ENCODE measurements around the gene ANKRD53.
"Not testable (repeated sequence)": the region's sequence is repeated elsewhere in the genome, so short reads cannot be mapped to it uniquely, and the experiment has no call there.

Gene ANKRD53

GRCh38 chr2:71018625-71019024, 40.2 kb downstream of the ANKRD53 start:
- Histone ChIP-seq H3K4me3 (ENCODE audit: low read depth, low read length) (no peak overlapping the region), H3K27ac (no peak overlapping the region), H3K27me3 (ENCODE audit: insufficient read depth, low read depth, severe bottlenecking) (no peaks in the 10 kb centered on the region), H3K9me3 (ENCODE audit: severe bottlenecking) (peaks cover 7% of the 10 kb centered on the region), H3K36me3 (no peaks in the 10 kb centered on the region)
- no peak for DNase-seq
- TF ChIP-seq CTCF (IDR thresholded peaks at IDR 0.05; ENCODE audit: low read depth, low read length), result no peak

- not testable (repeated sequence) for H3K4me3 ChIP-seq (ENCODE audit: low read depth, low read length); H3K27me3 ChIP-seq (ENCODE audit: insufficient read depth, low read depth, severe bottlenecking); H3K9me3 ChIP-seq (ENCODE audit: severe bottlenecking); DNase-seq; H3K36me3 ChIP-seq; H3K27ac ChIP-seq
Measured at GRCh38 chr2:71019989-71020388, 41.6 kb downstream of the ANKRD53 start.

GRCh38 chr2:71021394-71021793, 43.0 kb downstream of the ANKRD53 start:
- DNase-seq; H3K27me3 ChIP-seq (ENCODE audit: insufficient read depth, low read depth, severe bottlenecking); H3K9me3 ChIP-seq (ENCODE audit: severe bottlenecking); H3K4me3 ChIP-seq (ENCODE audit: low read depth, low read length); H3K27ac ChIP-seq; H3K36me3 ChIP-seq: not testable (repeated sequence)

GRCh38 chr2:71023553-71024243, 45.3 kb downstream of the ANKRD53 start:
- not testable (repeated sequence) for H3K9me3 ChIP-seq (ENCODE audit: severe bottlenecking); H3K36me3 ChIP-seq; DNase-seq; H3K27ac ChIP-seq; H3K4me3 ChIP-seq (ENCODE audit: low read depth, low read length); H3K27me3 ChIP-seq (ENCODE audit: insufficient read depth, low read depth, severe bottlenecking)
- 0 out of 2 replicates have a peak, but pooled peaks have one; percentile 9 for TF ChIP-seq CTCF (IDR thresholded peaks at IDR 0.05; ENCODE audit: low read depth, low read length)
